ENCODE data around the gene TNIP2.
A peak's percentile ranks its signal among the peaks of the same experiment; 100 is the strongest.

The TNIP2 gene

GRCh38 chr4:2691952-2692435, 64.1 kb downstream of the TNIP2 start:
- H3K36me3 ChIP-seq (replicated peaks; ENCODE audit: low read depth, low read length) = peaks cover 47% of the 10 kb centered on the region
- no peaks in the 10 kb centered on the region for H3K79me2 ChIP-seq (ENCODE audit: low read length)
- peak overlapping the region; percentile 30; the same call in 1 of the 2 replicates for H3K27ac ChIP-seq (ENCODE audit: low read length)
- no peaks in the 10 kb centered on the region for H3K27me3 ChIP-seq (ENCODE audit: low read depth, low read length)
- H3K4me2 ChIP-seq (ENCODE audit: low read length) = peak overlapping the region; percentile 69
- TF ChIP-seq CTCF (IDR thresholded peaks at IDR 0.05; ENCODE audit: low read depth, low read length) (no peak), EZH2phosphoT487 (IDR thresholded peaks at IDR 0.05; ENCODE audit: low read depth) (no peak)
- peaks cover 6% of the 10 kb centered on the region; the same call in 1 of the 2 replicates for H4K20me1 ChIP-seq (ENCODE audit: insufficient read depth, low read length)
- peak overlapping the region; percentile 39; the same call in 1 of the 2 replicates for H3K4me3 ChIP-seq (ENCODE audit: low read length)
- H3K9me3 ChIP-seq (ENCODE audit: insufficient read depth, low read length) = no peaks in the 10 kb centered on the region
- H3K4me1 ChIP-seq (ENCODE audit: low read length) = peaks cover 48% of the 10 kb centered on the region
- H2AFZ ChIP-seq (ENCODE audit: low read depth, low read length) = no peak overlapping the region
- no peak overlapping the region for H3K9ac ChIP-seq (ENCODE audit: low read length)

Measured in OCI-LY3 (cell line).